HG03196 (cell line): Measurements from ENCODE around the gene RNF17.
"Not testable (repeated sequence)": the region's sequence is repeated elsewhere in the genome, so short reads cannot be mapped to it uniquely, and the experiment has no call there.

Experiments
- ATAC-seq: cut with Tn5 transposase; IDR thresholded peaks from one replicate; pipeline ENCODE4 v1.9.1; 2021; ENCODE audit not compliant: unreplicated experiment

The RNF17 gene

GRCh38 chr13:24742294-24742693 is 21.7 kb upstream of the RNF17 start:
- no peak for ATAC-seq

GRCh38 chr13:24742977-24743376 is 21.0 kb upstream of the RNF17 start:
- no peak for ATAC-seq

- no peak for ATAC-seq
Measured at GRCh38 chr13:24744247-24744646, 19.7 kb upstream of the RNF17 start.

GRCh38 chr13:24745516-24745860 is 18.5 kb upstream of the RNF17 start:
- ATAC-seq = no peak

GRCh38 chr13:24745861-24746617 is 17.9 kb upstream of the RNF17 start:
- no peak for ATAC-seq

GRCh38 chr13:24746618-24747247 is 17.2 kb upstream of the RNF17 start:
- ATAC-seq = no peak

GRCh38 chr13:24747248-24748060 is 16.5 kb upstream of the RNF17 start:
- no peak for ATAC-seq

GRCh38 chr13:24748061-24748400 is 15.9 kb upstream of the RNF17 start:
- ATAC-seq = no peak

GRCh38 chr13:24759197-24759596 is 4.8 kb upstream of the RNF17 start:
- ATAC-seq = no peak

- no peak for ATAC-seq
Measured at GRCh38 chr13:24764276-24764630, 284 bp downstream of the RNF17 start.

GRCh38 chr13:24777171-24777570 is 13.2 kb downstream of the RNF17 start:
- ATAC-seq = no peak

- ATAC-seq = no peak
Measured at GRCh38 chr13:24784319-24784718, 20.4 kb downstream of the RNF17 start.

- no peak for ATAC-seq
Measured at GRCh38 chr13:24788538-24788937, 24.6 kb downstream of the RNF17 start.

- no peak for ATAC-seq
Measured at GRCh38 chr13:24802074-24802473, 38.1 kb downstream of the RNF17 start.

GRCh38 chr13:24821207-24821606 is 57.2 kb downstream of the RNF17 start:
- no peak for ATAC-seq

- ATAC-seq = no peak
Measured at GRCh38 chr13:24822640-24823039, 58.7 kb downstream of the RNF17 start.

GRCh38 chr13:24823122-24823710 is 59.2 kb downstream of the RNF17 start:
- ATAC-seq = not testable (repeated sequence)

- no peak for ATAC-seq
Measured at GRCh38 chr13:24827799-24828198, 63.8 kb downstream of the RNF17 start.

- no peak for ATAC-seq
Measured at GRCh38 chr13:24834902-24835510, 71.0 kb downstream of the RNF17 start.

GRCh38 chr13:24837528-24837927 is 73.6 kb downstream of the RNF17 start:
- not testable (repeated sequence) for ATAC-seq

GRCh38 chr13:24842549-24843274 is 78.7 kb downstream of the RNF17 start:
- no peak for ATAC-seq
